Right lobe of liver (tissue), 4 donors: ENCODE results near the gene ASGR2.
"Not testable (repeated sequence)": the region's sequence is repeated elsewhere in the genome, so short reads cannot be mapped to it uniquely, and the experiment has no call there.

Experiments used
- CTCF ChIP-seq, 4 donors: fragments of 200-600 bp in 3 of 4; fragments of 450-650 bp in 1 of 4; IDR thresholded peaks; one replicate each; pipeline versions ENCODE4 v1.5.1 to v1.8.0; 2016 to 2022; ENCODE audit warnings: antibody characterized with exemption in 4 of 4, mild to moderate bottlenecking in 2 of 4
- POLR2A ChIP-seq: fragments of 450-650 bp; IDR thresholded peaks from one replicate; pipeline ENCODE4 v1.6.1; 2017; ENCODE audit warnings: antibody characterized with exemption, mild to moderate bottlenecking
- donor health status: DM: no; HTN: no; CAD: no.
- donor health status: DM: no; HTN: no; CAD: no.
- donor health status: DM: no; HTN: yes; CAD: no.

- not testable (repeated sequence) for TF ChIP-seq POLR2A; CTCF (IDR thresholded peaks at IDR 0.05)
Measured at GRCh38 chr17:7100641-7101379, 13.8 kb downstream of the ASGR2 start.
